Measurements from ENCODE around the gene WNT7B.

The WNT7B gene

DNA sequence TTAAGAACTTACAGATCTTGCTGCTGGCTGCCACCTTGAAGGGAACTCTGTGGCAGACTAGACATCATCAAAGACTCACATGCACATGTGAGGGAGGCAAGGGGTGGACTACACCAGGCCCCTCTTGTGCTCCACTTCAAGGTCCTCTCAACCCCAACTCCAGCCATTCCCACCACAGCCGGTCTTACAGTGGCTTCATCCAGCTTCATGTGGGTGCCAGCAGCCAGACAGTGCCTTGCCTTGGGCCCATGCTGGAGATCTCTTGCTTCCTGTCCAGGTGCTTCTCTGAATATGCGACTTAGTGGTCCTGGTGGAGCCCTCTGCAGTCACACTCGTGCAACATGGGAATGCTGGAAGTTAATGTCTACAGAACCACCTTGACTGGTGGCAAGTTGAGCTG is 44.6 kb upstream of the WNT7B start:
- Histone ChIP-seq H3K4me3 (no peak overlapping the region), H3K27ac (no peak overlapping the region)
- TF ChIP-seq CTCF (IDR thresholded peaks at IDR 0.05), result no peak
- DNase-seq (ENCODE audit: low spot score), result no peak

DNA sequence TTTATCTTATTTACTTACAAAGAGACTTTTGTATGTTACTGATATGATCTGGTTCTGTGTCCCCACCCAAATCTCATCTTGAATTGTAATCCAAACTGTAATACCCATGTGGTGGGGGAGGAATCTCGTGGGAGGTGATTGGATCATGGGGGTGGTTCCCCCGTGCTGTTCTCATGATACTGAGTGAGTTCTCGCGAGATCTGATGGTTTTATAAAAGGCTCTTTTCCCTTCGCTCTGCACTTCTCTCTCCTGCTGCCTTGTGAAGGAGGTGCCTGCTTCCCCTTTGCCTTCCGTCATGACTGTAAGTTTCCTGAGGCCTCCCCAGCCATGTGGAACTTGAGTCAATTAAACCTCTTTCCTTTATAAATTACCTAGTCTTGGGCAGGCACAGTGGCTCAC is 42.4 kb upstream of the WNT7B start:
- Histone ChIP-seq H3K4me3 (no peak overlapping the region), H3K27ac (no peak overlapping the region)
- no peak for DNase-seq (ENCODE audit: low spot score)
- TF ChIP-seq CTCF (IDR thresholded peaks at IDR 0.05), result no peak

GRCh38 chr22:46018859-46019258 is 41.9 kb upstream of the WNT7B start:
- Histone ChIP-seq H3K27ac (no peak overlapping the region), H3K4me3 (no peak overlapping the region)
- no peak for DNase-seq (ENCODE audit: low spot score)
- TF ChIP-seq CTCF (IDR thresholded peaks at IDR 0.05), result no peak

- DNase-seq (ENCODE audit: low spot score), result no peak
- no peak for TF ChIP-seq CTCF (IDR thresholded peaks at IDR 0.05)
- Histone ChIP-seq H3K4me3 (no peak overlapping the region), H3K27ac (no peak overlapping the region)
These were observed 40.2 kb upstream of the WNT7B start for GRCh38 chr22:46017166-46017565.

DNA sequence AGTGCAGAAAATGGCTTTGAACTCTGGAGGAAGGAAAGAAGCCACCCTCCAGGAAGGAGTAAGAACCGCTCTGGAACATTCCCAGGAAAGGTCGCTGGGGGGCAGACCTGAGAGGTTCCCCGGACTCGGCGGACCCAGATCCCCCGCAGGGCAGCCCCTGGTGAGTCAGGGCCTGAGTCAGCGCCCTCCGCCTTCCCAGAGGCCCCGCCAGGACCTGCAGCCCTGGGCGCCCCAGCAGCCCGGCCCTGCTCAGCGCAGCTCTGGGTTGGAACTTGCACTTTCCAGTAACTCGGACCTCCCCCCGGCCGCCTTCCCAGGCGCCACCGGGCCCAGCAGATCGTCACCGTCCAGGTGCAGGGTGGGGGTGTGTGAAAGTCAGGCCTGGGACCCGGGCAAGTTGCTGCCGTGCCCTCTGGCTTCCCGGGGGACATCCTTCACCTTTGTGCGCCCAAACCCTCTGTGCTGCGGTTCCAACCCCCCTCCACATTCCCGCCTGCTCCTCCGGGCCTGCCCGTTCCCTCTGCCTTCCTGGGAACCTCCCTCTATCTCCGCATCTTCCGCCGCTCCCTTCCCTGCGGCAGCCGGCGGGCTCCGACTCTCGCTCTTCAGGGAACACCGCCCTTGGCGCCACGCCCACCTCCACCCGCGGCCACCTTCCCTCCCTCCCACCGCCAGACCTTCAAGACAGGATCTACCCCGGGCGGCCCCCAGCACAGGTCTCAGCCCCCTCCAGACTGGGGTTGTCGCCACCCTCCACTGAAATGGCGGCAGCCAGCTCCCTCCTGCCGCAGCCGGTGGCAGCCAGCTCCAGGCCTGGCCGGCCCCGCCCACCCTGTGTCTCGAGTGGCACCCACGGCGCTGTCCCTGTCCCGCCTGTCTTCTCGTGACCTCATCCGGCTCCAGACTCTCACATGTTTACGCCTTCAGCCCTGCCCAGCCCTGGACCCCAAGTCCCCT is 36.8 kb upstream of the WNT7B start:
- Histone ChIP-seq H3K27ac (peak overlapping the region; percentile 96 to 99), H3K4me3 (peak overlapping the region; percentile 88)
- peak; percentile 96 for DNase-seq (ENCODE audit: low spot score)
- TF ChIP-seq CTCF (IDR thresholded peaks at IDR 0.05), result no peak

GRCh38 chr22:46012881-46013281 is 35.9 kb upstream of the WNT7B start:
- peak overlapping the region; percentile 96 to 99 for H3K27ac ChIP-seq
- DNase-seq (ENCODE audit: low spot score), result peak; percentile 74
- H3K4me3 ChIP-seq, result peak overlapping the region; percentile 88
- TF ChIP-seq CTCF (IDR thresholded peaks at IDR 0.05), result no peak

Measured in coronary artery (tissue), 2 donors.